Left ventricle myocardium inferior (tissue), 1 donor: ENCODE measurements around the gene LIN28B. TPM values are rescaled to one million over a fixed set of nuclear protein-coding genes. Genes with fewer than 3 reads are reported as not detected.

Experiments
- DNase-seq: peaks from one replicate; pipeline ENCODE4 v3.0.0-alpha.2; 2020
- H3K27ac ChIP-seq: fragments of 200-600 bp; replicated peaks from 2 replicates; pipeline ENCODE4 v1.8.0; 2021
- H3K27me3 ChIP-seq: fragments of 200-600 bp; 2 replicates; pipeline ENCODE4 v1.8.0; 2021; ENCODE audit warnings: low read depth
- H3K36me3 ChIP-seq: fragments of 200-600 bp; 2 replicates; pipeline ENCODE4 v1.8.0; 2021
- H3K4me1 ChIP-seq: fragments of 200-600 bp; 2 replicates; pipeline ENCODE4 v1.8.0; 2021
- H3K4me3 ChIP-seq: fragments of 200-600 bp; 2 replicates; pipeline ENCODE4 v1.8.0; 2021; ENCODE audit warnings: mild to moderate bottlenecking, moderate library complexity
- H3K9me3 ChIP-seq: fragments of 200-600 bp; replicated peaks from 2 replicates; pipeline ENCODE4 v1.8.0; 2021
- CTCF ChIP-seq: fragments of 200-600 bp; IDR thresholded peaks from 2 replicates; pipeline ENCODE4 v1.8.0; 2021; ENCODE audit warnings: antibody characterized with exemption, mild to moderate bottlenecking, borderline replicate concordance
- intact Hi-C: fragments of 100-400 bp; cut with micrococcal nuclease; formaldehyde crosslinking; loops from one replicate; pipeline ENCODE4 v1.11.0; 2022
- total RNA-seq: library from RNA; stranded (reverse); fragmentation: NEBNext Ultra II Directional; extraction: Animal tissue kit (Norgen Biotek cat#: 25700); gene quantifications from one replicate; pipeline ENCODE4 v1.2.1, GENCODE V29; 2021
- donor health status: DM: no; HTN: yes; CAD: no; lungs with severe emphysema.

Gene LIN28B
- total RNA-seq, 1 donor from 2014 or later: not detected

DNA sequence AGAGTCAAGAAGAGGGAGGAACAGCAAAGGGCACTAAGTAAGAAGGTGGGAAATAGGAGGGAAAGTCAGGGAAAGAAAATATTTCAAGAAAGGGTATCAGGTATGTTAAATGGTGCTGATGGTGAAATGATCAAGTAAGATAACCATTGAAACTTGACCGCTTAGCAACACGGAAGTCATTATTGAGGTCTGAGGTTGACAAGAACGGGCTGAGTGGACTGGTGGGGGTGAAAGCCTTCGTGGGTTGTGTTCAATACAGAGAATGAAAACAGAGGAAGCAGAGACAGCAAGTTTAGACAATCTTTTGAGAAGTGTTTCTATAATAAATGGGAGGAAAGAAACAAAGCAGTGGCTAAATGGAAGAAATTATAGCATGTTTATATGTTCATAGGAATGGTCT lies 72.0 kb downstream of the LIN28B start:
- no peak overlapping the region for H3K27ac ChIP-seq
- TF ChIP-seq CTCF: no peak
- DNase-seq: no peak
- no peaks in the 10 kb centered on the region for H3K9me3 ChIP-seq
- H3K4me1 ChIP-seq: no peaks in the 10 kb centered on the region
- no peaks in the 10 kb centered on the region for H3K36me3 ChIP-seq
- peaks cover 13% of the 10 kb centered on the region for H3K27me3 ChIP-seq
- intact Hi-C loops: no loop called here
- no peak overlapping the region for H3K4me3 ChIP-seq

DNA sequence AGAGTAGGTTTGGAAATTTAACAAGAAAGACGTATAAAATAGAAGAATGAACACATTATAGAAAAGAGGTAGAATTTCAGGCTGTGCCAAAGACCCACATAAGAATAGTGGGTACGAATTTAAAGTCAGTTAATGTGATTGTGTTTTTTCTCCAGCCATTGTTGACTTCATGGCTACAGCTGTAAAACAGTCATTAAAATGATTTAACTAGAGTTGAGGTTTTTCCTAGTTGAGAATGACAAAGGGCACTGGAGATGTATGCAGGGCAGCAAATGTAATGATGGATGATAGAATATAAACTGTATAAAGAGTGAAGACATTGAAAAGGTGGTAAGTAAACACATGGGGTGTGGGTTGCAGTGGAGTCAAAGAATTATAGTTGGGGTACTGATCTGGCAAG lies 72.7 kb downstream of the LIN28B start:
- no peaks in the 10 kb centered on the region for H3K4me1 ChIP-seq
- H3K27me3 ChIP-seq: peaks cover 7% of the 10 kb centered on the region
- no peak overlapping the region for H3K4me3 ChIP-seq
- H3K27ac ChIP-seq: no peak overlapping the region
- no peak for TF ChIP-seq CTCF
- no peak for DNase-seq
- H3K9me3 ChIP-seq: no peaks in the 10 kb centered on the region
- intact Hi-C loops: no loop called here
- no peaks in the 10 kb centered on the region for H3K36me3 ChIP-seq

DNA sequence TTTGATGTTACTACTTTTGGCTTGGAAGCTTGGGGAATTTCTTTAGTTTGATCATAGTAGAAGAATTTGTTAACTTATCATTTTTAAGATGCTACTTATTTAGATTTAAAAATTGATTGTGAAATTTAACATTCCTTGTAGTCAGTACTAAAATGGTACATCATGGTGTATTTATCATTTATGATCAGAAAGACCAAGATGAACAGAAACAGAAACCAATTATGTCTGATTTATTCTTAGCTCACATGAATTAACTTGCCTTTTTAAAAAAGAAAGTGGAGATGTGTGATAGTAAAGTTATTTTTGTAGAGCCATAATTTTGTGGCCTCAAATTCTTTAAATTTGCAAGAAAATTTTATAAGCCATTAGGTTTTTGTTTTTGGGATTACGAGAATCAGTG lies 77.6 kb downstream of the LIN28B start:
- no peak overlapping the region for H3K4me3 ChIP-seq
- no peak for TF ChIP-seq CTCF
- no peaks in the 10 kb centered on the region for H3K36me3 ChIP-seq
- H3K4me1 ChIP-seq: no peaks in the 10 kb centered on the region
- intact Hi-C loops: no loop called here
- no peaks in the 10 kb centered on the region for H3K9me3 ChIP-seq
- no peak for DNase-seq
- no peak overlapping the region for H3K27ac ChIP-seq
- H3K27me3 ChIP-seq: peaks cover 4% of the 10 kb centered on the region

DNA sequence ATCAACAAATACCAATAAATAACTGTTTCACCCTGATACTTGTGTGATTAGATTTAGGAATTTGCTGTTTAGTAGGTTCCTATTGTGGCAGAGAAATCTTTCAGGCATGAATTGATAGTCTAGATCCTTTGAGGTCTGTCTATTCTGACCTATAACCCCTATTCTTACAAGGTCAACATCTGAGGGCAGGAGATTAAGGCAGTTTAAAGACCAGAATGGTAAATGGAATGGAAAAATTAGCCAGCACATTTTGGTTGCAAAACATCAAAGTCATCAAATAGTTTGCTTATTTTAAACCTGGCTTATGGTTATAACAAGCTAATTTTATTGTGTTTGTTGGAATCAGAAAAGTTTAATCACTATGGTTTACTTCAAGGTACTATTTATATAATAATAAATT lies 78.4 kb downstream of the LIN28B start:
- no peaks in the 10 kb centered on the region for H3K9me3 ChIP-seq
- intact Hi-C loops: no loop called here
- no peak overlapping the region for H3K27ac ChIP-seq
- TF ChIP-seq CTCF: no peak
- H3K27me3 ChIP-seq: peaks cover 4% of the 10 kb centered on the region
- H3K36me3 ChIP-seq: no peaks in the 10 kb centered on the region
- DNase-seq: no peak
- no peak overlapping the region for H3K4me3 ChIP-seq
- H3K4me1 ChIP-seq: no peaks in the 10 kb centered on the region

GRCh38 chr6:105036351-105036750 lies 79.4 kb downstream of the LIN28B start:
- no peak for TF ChIP-seq CTCF

DNA sequence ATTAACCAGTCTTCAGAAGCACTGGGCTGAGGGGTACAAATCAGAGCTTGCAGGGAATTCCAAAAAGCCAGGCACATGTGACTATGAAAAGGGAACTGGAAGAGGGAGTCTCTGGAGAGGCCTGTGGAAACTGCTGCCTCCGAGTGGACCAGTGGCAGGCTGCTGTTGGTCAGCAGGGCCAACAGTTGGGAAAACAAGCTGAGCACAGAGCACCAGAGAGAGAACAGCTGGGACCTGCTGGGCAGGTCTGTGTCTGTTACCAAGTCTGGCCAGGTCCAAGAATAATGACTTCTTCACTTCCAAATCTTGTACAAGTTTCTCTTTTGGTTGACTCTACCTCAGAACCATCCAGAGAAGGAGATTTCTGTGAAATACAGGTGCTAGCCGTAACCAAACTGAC lies 81.4 kb downstream of the LIN28B start:
- intact Hi-C loops: no loop called here
- H3K27me3 ChIP-seq: no peaks in the 10 kb centered on the region

More at GRCh38 chr6:105036351-105036750, 79.4 kb downstream of the LIN28B start:
- Histone ChIP-seq H3K4me3 (no peak overlapping the region), H3K36me3 (no peaks in the 10 kb centered on the region), H3K9me3 (no peaks in the 10 kb centered on the region), H3K27me3 (no peaks in the 10 kb centered on the region), H3K4me1 (no peaks in the 10 kb centered on the region), H3K27ac (no peak overlapping the region)
- intact Hi-C loops: no loop called here
- DNase-seq: no peak

More for the DNA sequence above, 81.4 kb downstream of the LIN28B start:
- DNase-seq: no peak
- no peak for TF ChIP-seq CTCF
- H3K9me3 ChIP-seq: no peaks in the 10 kb centered on the region
- no peak overlapping the region for H3K27ac ChIP-seq
- H3K4me3 ChIP-seq: no peak overlapping the region
- H3K36me3 ChIP-seq: no peaks in the 10 kb centered on the region
- no peaks in the 10 kb centered on the region for H3K4me1 ChIP-seq
